Liver (tissue), 9 donors: Measurements from ENCODE around the gene THEMIS2. TPM values are rescaled to one million over a fixed set of nuclear protein-coding genes. Genes with fewer than 3 reads are reported as not detected.

Experiments
- DNase-seq: peaks from one replicate; pipeline ENCODE4 v3.0.0-alpha.2; 2017; ENCODE audit warnings: low spot score
- H3K27ac ChIP-seq, 2 donors: one replicate each; pipeline ENCODE4 v1.7.0; 2013; ENCODE audit warnings: inconsistent platforms in 2 of 2, low read length in 2 of 2, control low read depth in 1 of 2, low read depth in 1 of 2, mild to moderate bottlenecking in 1 of 2
- H3K27me3 ChIP-seq, 4 donors: one replicate each; pipeline versions ENCODE4 v1.6.1 to v1.7.0; 2013; ENCODE audit warnings: low read length in 3 of 4, inconsistent platforms in 1 of 4, mild to moderate bottlenecking in 1 of 4, moderate library complexity in 1 of 4; ENCODE audit not compliant: control insufficient read depth in 4 of 4, insufficient read depth in 4 of 4
- H3K36me3 ChIP-seq, 4 donors: one replicate each; pipeline versions ENCODE4 v1.6.1 to v1.7.0; 2013; ENCODE audit warnings: low read length in 3 of 4, mild to moderate bottlenecking in 3 of 4, low read depth in 1 of 4, moderate library complexity in 1 of 4; ENCODE audit not compliant: control insufficient read depth in 4 of 4, insufficient read depth in 3 of 4
- H3K4me1 ChIP-seq, 4 donors: one replicate each; pipeline versions ENCODE4 v1.6.1 to v1.7.0; 2013; ENCODE audit warnings: low read length in 3 of 4, mild to moderate bottlenecking in 3 of 4, moderate library complexity in 1 of 4; ENCODE audit not compliant: control insufficient read depth in 4 of 4, insufficient read depth in 4 of 4
- H3K4me3 ChIP-seq, 3 donors: one replicate each; pipeline versions ENCODE4 v1.6.1 to v1.7.0; 2013; ENCODE audit warnings: low read length in 3 of 3, control low read depth in 1 of 3, low read depth in 1 of 3, mild to moderate bottlenecking in 1 of 3
- H3K9ac ChIP-seq, 2 donors: one replicate each; pipeline ENCODE4 v1.7.0; 2013; ENCODE audit warnings: low read length in 2 of 2, mild to moderate bottlenecking in 2 of 2, moderate library complexity in 2 of 2, control low read depth in 1 of 2, low read depth in 1 of 2
- H3K9me3 ChIP-seq, 4 donors: one replicate each; pipeline versions ENCODE4 v1.6.1 to v1.7.0; 2013; ENCODE audit warnings: low read length in 3 of 4; ENCODE audit not compliant: control insufficient read depth in 4 of 4
- FOXA1 ChIP-seq: IDR thresholded peaks from 2 replicates; pipeline ENCODE4 v1.6.1; 2016; ENCODE audit warnings: antibody characterized with exemption
- FOXA2 ChIP-seq: IDR thresholded peaks from 2 replicates; pipeline ENCODE4 v1.6.1; 2016; ENCODE audit warnings: antibody characterized with exemption
- HNF4G ChIP-seq: IDR thresholded peaks from 2 replicates; pipeline ENCODE4 v1.6.1; 2016; ENCODE audit warnings: antibody characterized with exemption
- NR2F2 ChIP-seq: IDR thresholded peaks from 2 replicates; pipeline ENCODE4 v1.6.1; 2016; ENCODE audit warnings: antibody characterized with exemption
- RAD21 ChIP-seq, 2 donors: IDR thresholded peaks; 2 replicates each; pipeline ENCODE4 v1.6.1; 2016; ENCODE audit warnings: antibody characterized with exemption in 2 of 2, mild to moderate bottlenecking in 2 of 2
- RXRA ChIP-seq, 2 donors: IDR thresholded peaks; 2 replicates each; pipeline ENCODE4 v1.6.1; 2017 to 2018; ENCODE audit warnings: antibody characterized with exemption in 2 of 2, mild to moderate bottlenecking in 1 of 2
- SP1 ChIP-seq: IDR thresholded peaks from 2 replicates; pipeline ENCODE4 v1.6.1; 2018; ENCODE audit warnings: antibody characterized with exemption, mild to moderate bottlenecking
- YY1 ChIP-seq: IDR thresholded peaks from 2 replicates; pipeline ENCODE4 v1.6.1; 2016; ENCODE audit warnings: antibody characterized with exemption, mild to moderate bottlenecking
- WGBS: extraction: QIAGEN DNeasy Blood & Tissue Kit; methylation state at CpG from one replicate; pipeline ENCODE4 v1.1.7; 2013; 5-methylcytosine and 5-hydroxymethylcytosine counted together
- polyA plus RNA-seq, 2 donors: library from polyadenylated mRNA; stranded (reverse) in 1 of 2; unstranded in 1 of 2; fragments of 200-250 nt in 1 of 2; fragments of >200 nt in 1 of 2; fragmentation: Nextera tagmentation in 1 of 2; extraction: Ambion mirVana in 1 of 2; gene quantifications; one replicate each; pipeline versions ENCODE4 v1.2.1 to v1.2.3, GENCODE V29; 2013 to 2015
- total RNA-seq, 2 donors: library from RNA; depleted of rRNA; stranded (reverse); fragments of >200 nt; gene quantifications; one replicate each; pipeline ENCODE4 v1.2.3, GENCODE V29; 2014
- TF ChIP-seq, protein P1 (sequence below): IDR thresholded peaks from 2 replicates; pipeline ENCODE4 v1.6.1; 2016; ENCODE audit warnings: antibody characterized with exemption
- TF ChIP-seq, protein P2 (sequence below): IDR thresholded peaks from 2 replicates; pipeline ENCODE4 v1.6.1; 2016; ENCODE audit warnings: antibody characterized with exemption, mild to moderate bottlenecking
- TF ChIP-seq, protein P3 (sequence below): fragments of 150-350 bp; IDR thresholded peaks from 2 replicates; pipeline ENCODE4 v1.5.1; 2017; ENCODE audit warnings: improper control_type of control experiment, low read depth, low read length; ENCODE audit not compliant: missing input control
- TF ChIP-seq, protein P4 (sequence below): IDR thresholded peaks from 2 replicates; pipeline ENCODE4 v1.6.1; 2016; ENCODE audit warnings: antibody characterized with exemption
- TF ChIP-seq, protein P5 (sequence below): IDR thresholded peaks from 2 replicates; pipeline ENCODE4 v1.6.1; 2016; ENCODE audit warnings: antibody characterized with exemption
- donor health status: healthy.
- donor health status: healthy.
- donor health status: healthy.
- donor health status: healthy.
- donor health status: healthy.

The THEMIS2 gene
- total and polyA plus RNA-seq, 4 donors: 4.9 to 17.7 (median 10.7) TPM

DNA sequence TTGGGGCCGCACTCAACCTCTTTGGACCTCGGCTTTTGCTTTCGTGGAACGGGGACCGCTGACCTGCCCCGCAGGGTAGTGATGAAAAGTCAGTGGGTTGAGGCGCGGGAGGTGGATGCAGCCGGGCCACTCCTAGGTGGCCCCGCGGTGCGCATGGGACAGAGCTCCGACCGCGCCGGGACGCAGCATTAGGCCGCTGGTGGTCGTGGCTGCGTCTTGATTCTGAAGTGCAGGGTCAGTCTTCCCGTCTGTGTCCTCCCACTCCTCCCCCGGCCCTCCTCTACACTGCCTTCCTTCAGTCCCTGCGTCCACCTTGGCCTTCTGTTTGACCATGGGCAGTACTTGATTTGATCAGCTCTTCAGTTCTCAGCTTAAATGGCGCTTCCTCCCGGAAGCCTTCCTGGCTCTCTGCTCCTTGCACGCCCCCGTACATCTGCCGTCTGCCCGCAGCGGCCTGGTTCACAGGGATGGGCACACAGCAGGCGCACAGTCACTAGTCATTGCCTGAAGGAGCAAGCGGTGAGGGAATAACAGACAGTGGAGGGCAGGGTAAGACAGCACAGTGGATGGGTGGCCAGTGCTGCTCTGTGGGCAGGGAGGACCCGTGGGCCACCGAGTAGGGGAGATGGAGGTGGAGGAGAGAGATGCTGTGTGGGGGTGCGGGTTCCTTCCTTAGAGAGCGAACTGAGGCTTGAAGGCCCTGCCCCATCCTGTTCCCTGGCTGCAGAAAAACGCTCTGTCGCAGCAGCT is 633 bp downstream of the THEMIS2 start:
- Histone ChIP-seq H3K4me1 (peaks cover 0 to 7% (median 5%) of the 10 kb centered on the region in 4 donors), H3K9ac (peak overlapping the region; percentile 11 to 22), H3K27me3 (no peaks in the 10 kb centered on the region), H3K36me3 (no peaks in the 10 kb centered on the region), H3K9me3 (no peaks in the 10 kb centered on the region), H3K27ac (peak overlapping the region; percentile 66 to 70), H3K4me3 (peak overlapping the region; percentile 66 to 77 (median 69))
- TF ChIP-seq HNF4G: no peak
- TF ChIP-seq FOXA1: no peak
- no peak for TF ChIP-seq RXRA (IDR thresholded peaks at IDR 0.05)
- no peak for TF ChIP-seq YY1
- no peak for TF ChIP-seq SP1
- TF ChIP-seq FOXA2: no peak
- TF ChIP-seq RAD21 (IDR thresholded peaks at IDR 0.05): no peak
- TF ChIP-seq, protein P1, sequence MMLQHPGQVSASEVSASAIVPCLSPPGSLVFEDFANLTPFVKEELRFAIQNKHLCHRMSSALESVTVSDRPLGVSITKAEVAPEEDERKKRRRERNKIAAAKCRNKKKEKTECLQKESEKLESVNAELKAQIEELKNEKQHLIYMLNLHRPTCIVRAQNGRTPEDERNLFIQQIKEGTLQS: no peak
- TF ChIP-seq, protein P2, sequence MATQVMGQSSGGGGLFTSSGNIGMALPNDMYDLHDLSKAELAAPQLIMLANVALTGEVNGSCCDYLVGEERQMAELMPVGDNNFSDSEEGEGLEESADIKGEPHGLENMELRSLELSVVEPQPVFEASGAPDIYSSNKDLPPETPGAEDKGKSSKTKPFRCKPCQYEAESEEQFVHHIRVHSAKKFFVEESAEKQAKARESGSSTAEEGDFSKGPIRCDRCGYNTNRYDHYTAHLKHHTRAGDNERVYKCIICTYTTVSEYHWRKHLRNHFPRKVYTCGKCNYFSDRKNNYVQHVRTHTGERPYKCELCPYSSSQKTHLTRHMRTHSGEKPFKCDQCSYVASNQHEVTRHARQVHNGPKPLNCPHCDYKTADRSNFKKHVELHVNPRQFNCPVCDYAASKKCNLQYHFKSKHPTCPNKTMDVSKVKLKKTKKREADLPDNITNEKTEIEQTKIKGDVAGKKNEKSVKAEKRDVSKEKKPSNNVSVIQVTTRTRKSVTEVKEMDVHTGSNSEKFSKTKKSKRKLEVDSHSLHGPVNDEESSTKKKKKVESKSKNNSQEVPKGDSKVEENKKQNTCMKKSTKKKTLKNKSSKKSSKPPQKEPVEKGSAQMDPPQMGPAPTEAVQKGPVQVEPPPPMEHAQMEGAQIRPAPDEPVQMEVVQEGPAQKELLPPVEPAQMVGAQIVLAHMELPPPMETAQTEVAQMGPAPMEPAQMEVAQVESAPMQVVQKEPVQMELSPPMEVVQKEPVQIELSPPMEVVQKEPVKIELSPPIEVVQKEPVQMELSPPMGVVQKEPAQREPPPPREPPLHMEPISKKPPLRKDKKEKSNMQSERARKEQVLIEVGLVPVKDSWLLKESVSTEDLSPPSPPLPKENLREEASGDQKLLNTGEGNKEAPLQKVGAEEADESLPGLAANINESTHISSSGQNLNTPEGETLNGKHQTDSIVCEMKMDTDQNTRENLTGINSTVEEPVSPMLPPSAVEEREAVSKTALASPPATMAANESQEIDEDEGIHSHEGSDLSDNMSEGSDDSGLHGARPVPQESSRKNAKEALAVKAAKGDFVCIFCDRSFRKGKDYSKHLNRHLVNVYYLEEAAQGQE: no peak
- TF ChIP-seq NR2F2: no peak
- TF ChIP-seq, protein P3, sequence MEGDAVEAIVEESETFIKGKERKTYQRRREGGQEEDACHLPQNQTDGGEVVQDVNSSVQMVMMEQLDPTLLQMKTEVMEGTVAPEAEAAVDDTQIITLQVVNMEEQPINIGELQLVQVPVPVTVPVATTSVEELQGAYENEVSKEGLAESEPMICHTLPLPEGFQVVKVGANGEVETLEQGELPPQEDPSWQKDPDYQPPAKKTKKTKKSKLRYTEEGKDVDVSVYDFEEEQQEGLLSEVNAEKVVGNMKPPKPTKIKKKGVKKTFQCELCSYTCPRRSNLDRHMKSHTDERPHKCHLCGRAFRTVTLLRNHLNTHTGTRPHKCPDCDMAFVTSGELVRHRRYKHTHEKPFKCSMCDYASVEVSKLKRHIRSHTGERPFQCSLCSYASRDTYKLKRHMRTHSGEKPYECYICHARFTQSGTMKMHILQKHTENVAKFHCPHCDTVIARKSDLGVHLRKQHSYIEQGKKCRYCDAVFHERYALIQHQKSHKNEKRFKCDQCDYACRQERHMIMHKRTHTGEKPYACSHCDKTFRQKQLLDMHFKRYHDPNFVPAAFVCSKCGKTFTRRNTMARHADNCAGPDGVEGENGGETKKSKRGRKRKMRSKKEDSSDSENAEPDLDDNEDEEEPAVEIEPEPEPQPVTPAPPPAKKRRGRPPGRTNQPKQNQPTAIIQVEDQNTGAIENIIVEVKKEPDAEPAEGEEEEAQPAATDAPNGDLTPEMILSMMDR: no peak
- DNase-seq: no peak
- 20% methylated on average over 38 of the region's 38 CpGs for whole genome bisulfite sequencing

DNA sequence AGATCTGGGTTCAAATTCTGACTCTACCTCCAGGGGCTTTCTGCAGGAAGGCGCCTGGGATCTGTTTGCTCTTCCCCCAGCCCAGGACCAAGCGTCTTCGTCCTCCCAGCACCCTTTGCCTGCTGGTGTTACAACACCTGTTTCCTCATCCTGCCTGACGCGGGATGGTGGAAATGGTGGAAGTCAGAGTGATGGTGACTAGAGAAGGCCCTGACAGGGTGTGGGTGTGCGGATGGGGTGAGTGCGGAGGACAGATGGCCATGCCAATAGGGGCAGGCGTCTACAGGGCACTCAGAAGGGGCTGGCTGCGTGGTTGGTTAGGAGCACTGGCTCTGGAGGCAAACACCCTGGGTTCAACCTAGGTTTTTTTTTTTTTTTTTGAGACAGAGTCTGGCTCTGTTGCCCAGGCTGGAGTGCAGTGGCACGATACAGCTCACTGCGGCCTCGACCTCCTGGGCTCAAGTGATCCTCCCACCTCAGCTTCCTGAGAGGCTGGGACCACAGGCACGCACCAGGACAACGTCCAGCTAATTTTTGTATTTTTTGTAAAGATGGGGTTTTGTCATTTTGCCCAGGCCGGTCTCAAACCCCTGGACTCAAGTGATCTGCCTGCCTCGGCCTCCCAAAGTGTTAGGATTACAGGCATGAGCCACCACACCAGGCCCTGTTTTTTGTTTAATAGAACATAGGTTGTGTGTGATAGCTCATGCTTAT is 1.5 kb downstream of the THEMIS2 start:
- no peak for DNase-seq
- peak overlapping the region in 1 of 3 donors; percentile 66 for H3K4me3 ChIP-seq
- no peaks in the 10 kb centered on the region for H3K9me3 ChIP-seq
- WGBS: 78% methylated on average over 16 of the region's 16 CpGs
- no peaks in the 10 kb centered on the region for H3K36me3 ChIP-seq
- peak overlapping the region; percentile 66 to 70 for H3K27ac ChIP-seq
- TF ChIP-seq, protein P4, sequence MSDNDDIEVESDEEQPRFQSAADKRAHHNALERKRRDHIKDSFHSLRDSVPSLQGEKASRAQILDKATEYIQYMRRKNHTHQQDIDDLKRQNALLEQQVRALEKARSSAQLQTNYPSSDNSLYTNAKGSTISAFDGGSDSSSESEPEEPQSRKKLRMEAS: no peak
- no peak for TF ChIP-seq YY1
- TF ChIP-seq, protein P5, sequence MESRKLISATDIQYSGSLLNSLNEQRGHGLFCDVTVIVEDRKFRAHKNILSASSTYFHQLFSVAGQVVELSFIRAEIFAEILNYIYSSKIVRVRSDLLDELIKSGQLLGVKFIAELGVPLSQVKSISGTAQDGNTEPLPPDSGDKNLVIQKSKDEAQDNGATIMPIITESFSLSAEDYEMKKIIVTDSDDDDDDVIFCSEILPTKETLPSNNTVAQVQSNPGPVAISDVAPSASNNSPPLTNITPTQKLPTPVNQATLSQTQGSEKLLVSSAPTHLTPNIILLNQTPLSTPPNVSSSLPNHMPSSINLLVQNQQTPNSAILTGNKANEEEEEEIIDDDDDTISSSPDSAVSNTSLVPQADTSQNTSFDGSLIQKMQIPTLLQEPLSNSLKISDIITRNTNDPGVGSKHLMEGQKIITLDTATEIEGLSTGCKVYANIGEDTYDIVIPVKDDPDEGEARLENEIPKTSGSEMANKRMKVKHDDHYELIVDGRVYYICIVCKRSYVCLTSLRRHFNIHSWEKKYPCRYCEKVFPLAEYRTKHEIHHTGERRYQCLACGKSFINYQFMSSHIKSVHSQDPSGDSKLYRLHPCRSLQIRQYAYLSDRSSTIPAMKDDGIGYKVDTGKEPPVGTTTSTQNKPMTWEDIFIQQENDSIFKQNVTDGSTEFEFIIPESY: no peak
- TF ChIP-seq RXRA (IDR thresholded peaks at IDR 0.05): no peak
- no peak overlapping the region for H3K9ac ChIP-seq
- peaks cover 0 to 7% (median 5%) of the 10 kb centered on the region in 4 donors for H3K4me1 ChIP-seq
- no peaks in the 10 kb centered on the region for H3K27me3 ChIP-seq
